ENCODE measurements around the gene FARP1.

The FARP1 gene

DNA sequence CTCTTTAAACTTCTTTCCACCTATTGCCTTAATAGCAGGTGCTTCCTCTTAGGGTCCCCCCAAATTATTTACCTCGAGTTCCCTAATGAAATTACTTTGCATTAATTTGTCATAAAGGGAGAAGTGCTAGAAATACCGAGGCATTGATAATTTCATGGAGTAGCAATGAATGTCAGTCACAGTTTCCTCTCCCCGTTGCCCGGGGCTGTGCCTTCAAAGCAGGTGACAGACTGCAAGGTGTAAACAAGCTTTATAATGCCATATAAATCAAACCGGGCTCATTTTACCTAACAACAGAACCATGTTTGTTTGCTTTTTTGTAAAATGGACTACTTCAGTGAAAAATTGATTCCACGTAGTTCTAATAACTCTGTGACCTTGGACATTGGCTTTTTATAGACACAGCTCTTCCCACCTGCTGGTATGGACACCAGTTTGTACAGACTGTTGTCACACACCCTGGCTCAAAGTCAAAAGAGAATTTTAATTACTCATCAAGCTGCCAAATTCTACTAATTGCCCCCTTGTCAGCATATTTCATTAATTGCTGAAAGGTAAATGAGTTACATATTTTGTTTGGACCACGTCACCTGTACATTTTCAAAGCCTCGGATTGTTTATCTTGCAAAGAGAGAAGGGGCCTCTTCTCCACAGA is 262.9 kb downstream of the FARP1 start:
- TF ChIP-seq, protein P1, sequence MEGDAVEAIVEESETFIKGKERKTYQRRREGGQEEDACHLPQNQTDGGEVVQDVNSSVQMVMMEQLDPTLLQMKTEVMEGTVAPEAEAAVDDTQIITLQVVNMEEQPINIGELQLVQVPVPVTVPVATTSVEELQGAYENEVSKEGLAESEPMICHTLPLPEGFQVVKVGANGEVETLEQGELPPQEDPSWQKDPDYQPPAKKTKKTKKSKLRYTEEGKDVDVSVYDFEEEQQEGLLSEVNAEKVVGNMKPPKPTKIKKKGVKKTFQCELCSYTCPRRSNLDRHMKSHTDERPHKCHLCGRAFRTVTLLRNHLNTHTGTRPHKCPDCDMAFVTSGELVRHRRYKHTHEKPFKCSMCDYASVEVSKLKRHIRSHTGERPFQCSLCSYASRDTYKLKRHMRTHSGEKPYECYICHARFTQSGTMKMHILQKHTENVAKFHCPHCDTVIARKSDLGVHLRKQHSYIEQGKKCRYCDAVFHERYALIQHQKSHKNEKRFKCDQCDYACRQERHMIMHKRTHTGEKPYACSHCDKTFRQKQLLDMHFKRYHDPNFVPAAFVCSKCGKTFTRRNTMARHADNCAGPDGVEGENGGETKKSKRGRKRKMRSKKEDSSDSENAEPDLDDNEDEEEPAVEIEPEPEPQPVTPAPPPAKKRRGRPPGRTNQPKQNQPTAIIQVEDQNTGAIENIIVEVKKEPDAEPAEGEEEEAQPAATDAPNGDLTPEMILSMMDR (conservative IDR thresholded peaks at IDR 0.05; ENCODE audit: control insufficient read depth, insufficient read depth, low read depth, low read length) = no peak
- DNase-seq (ENCODE audit: low read depth) = no peak

DNA sequence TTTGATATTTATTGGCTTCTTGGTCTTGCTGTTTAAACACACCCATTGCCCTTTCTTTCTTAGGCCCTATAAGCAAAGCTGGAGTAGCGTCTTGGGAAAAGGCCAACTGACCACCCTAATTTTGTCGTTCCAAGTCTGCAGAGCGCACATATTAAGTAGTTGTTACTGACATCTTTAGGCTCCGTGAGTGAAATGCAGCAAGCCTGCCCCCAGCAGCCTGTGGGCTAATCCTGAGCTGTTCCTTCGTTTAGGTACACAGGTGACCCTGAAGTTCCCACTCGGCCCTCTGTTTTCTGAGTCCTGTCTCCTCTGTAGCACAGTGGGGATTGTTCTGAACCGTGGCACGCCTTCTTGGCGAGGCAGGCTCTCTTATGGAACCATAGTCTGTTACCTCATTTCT is 263.5 kb downstream of the FARP1 start:
- TF ChIP-seq, protein P1 (conservative IDR thresholded peaks at IDR 0.05; ENCODE audit: control insufficient read depth, insufficient read depth, low read depth, low read length) = no peak
- no peak for DNase-seq (ENCODE audit: low read depth)
- no peak overlapping the region for H3K4me3 ChIP-seq (ENCODE audit: control insufficient read depth, low read depth, low read length)

More for the DNA sequence above, 262.9 kb downstream of the FARP1 start:
- H3K4me3 ChIP-seq (ENCODE audit: control insufficient read depth, low read depth, low read length) = no peak overlapping the region

DNA sequence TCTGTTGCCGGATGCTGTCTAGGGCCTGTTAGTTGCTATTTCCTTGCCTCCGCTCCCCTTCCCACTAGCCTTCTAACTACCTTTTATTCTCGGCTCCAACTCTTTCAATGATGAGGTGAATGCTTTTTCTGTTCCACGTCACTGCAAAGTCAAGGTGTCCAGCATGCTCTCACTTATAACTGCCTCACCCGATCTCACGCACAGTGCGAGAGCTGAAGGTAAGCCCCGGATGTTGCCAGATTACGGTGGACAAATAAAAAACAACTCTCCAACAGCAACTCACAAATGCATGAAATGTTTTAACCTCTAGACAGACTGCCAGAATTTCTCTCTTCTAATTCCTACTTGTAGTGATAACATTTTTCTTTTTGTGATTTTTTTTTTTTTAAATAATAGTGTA is 264.1 kb downstream of the FARP1 start:
- no peak overlapping the region for H3K4me3 ChIP-seq (ENCODE audit: control insufficient read depth, low read depth, low read length)
- no peak for DNase-seq (ENCODE audit: low read depth)

DNA sequence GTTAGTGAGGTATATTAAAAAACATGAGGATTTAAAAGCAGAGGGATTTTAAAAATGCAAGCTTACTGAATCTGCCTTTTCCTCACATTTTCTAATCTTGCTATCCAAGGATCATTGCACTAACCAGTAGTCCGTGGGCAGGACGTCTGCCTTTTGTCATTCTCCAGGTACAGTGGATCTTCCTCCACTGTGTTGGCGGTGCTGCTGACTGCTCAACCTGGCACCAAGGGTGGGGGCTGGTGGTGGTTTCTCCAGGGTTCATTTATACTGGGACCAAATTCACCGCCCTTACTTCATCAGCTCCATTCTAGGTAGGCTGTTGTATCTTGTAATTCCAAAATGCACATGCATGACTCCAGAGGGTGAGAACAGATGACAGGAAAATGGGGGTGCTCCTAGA is 264.7 kb downstream of the FARP1 start:
- DNase-seq (ENCODE audit: low read depth) = no peak
- TF ChIP-seq, protein P1 (conservative IDR thresholded peaks at IDR 0.05; ENCODE audit: control insufficient read depth, insufficient read depth, low read depth, low read length) = no peak
- H3K4me3 ChIP-seq (ENCODE audit: control insufficient read depth, low read depth, low read length) = no peak overlapping the region

More for the DNA sequence above, 264.1 kb downstream of the FARP1 start:
- TF ChIP-seq, protein P1 (conservative IDR thresholded peaks at IDR 0.05; ENCODE audit: control insufficient read depth, insufficient read depth, low read depth, low read length) = no peak

DNA sequence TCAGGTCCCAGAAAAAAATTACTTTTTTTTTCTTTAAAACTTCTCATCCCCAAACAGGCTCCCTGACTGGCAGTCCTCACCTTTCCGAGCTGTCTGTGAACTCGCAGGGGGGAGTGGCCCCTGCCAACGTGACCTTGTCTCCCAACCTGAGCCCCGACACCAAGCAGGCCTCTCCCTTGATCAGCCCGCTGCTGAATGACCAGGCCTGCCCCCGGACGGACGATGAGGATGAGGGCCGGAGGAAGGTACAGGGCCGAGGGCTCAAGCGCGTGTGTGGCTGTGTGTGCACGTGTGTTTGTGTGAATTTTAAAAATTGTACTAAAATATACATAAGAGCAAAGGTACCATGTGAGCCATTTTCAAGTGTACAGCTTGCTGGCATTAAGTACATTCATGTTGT is 266.4 kb downstream of the FARP1 start:
- no peak for DNase-seq (ENCODE audit: low read depth)
- TF ChIP-seq, protein P1 (conservative IDR thresholded peaks at IDR 0.05; ENCODE audit: control insufficient read depth, insufficient read depth, low read depth, low read length) = no peak
- no peak overlapping the region for H3K4me3 ChIP-seq (ENCODE audit: control insufficient read depth, low read depth, low read length)

DNA sequence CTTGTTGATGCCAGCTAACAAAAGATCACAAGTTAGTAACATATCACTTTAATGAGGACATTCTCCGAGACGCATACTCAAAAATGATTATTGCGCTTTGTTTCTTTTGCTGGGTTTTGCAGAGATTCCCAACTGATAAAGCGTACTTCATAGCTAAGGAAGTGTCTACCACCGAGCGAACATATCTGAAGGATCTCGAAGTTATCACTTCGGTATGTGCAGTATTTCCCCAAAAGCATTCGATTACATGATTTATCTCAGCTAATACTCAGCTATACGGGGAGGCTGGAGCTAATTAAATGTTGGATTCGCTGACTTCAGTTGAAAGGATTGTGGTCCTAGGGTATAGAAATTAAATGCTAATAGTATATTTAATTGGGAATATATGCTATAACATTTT is 267.7 kb downstream of the FARP1 start:
- TF ChIP-seq, protein P1 (conservative IDR thresholded peaks at IDR 0.05; ENCODE audit: control insufficient read depth, insufficient read depth, low read depth, low read length) = no peak

DNA sequence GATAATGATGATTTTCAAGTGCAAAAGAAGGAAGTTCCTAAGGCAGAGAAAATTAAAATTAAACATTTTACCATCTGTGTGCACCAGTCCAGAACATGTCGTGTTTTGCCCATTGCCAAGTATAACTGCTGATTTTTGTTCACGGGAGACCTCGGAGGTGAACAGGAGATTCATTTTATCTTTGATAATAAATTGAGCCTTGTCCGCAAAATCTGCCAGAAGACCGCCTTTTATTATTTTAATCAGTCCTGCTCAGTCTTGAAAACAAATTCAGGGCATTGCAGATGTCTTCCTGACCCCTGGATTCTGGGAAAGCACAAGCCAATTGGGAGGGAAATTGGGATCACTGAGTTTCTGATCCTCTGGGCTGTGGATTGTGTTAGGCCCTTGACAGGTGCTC is 268.1 kb downstream of the FARP1 start:
- H3K4me3 ChIP-seq (ENCODE audit: control insufficient read depth, low read depth, low read length) = no peak overlapping the region
- no peak for DNase-seq (ENCODE audit: low read depth)
- TF ChIP-seq, protein P1 (conservative IDR thresholded peaks at IDR 0.05; ENCODE audit: control insufficient read depth, insufficient read depth, low read depth, low read length) = no peak

More for the DNA sequence above, 267.7 kb downstream of the FARP1 start:
- no peak overlapping the region for H3K4me3 ChIP-seq (ENCODE audit: control insufficient read depth, low read depth, low read length)
- no peak for DNase-seq (ENCODE audit: low read depth)
